H1 (cell line): ENCODE data around the gene SPINT1. TPM values are rescaled to one million over a fixed set of nuclear protein-coding genes. Genes with fewer than 3 reads are reported as not detected.
A peak's percentile ranks its signal among the peaks of the same experiment; 100 is the strongest.

Experiments used
- ASH2L ChIP-seq: fragments of 200-600, 300-600 bp; sonication (generic); IDR thresholded peaks from one replicate; pipeline ENCODE4 v1.7.1; 2017; ENCODE audit warnings: low read length
- CHD2 ChIP-seq: IDR thresholded peaks from 2 replicates; pipeline ENCODE4 v1.6.1; 2012; ENCODE audit warnings: low read length, improper control_type of control experiment
- EGR1 ChIP-seq: IDR thresholded peaks from 2 replicates; pipeline ENCODE4 v1.6.1; 2011; ENCODE audit warnings: low read depth, low read length, borderline replicate concordance
- HDAC2 ChIP-seq, 2 experiments: fragments of 300-600 bp in 1 of 2; sonication (generic) in 1 of 2; IDR thresholded peaks; 2 replicates each; pipeline ENCODE4 v1.6.1; 2011 to 2012; ENCODE audit warnings: low read depth in 2 of 2, low read length in 2 of 2, mild to moderate bottlenecking in 2 of 2, moderate library complexity in 2 of 2, borderline replicate concordance in 1 of 2, inconsistent platforms in 1 of 2
- JUND ChIP-seq: IDR thresholded peaks from 2 replicates; pipeline ENCODE4 v1.6.1; 2011; ENCODE audit warnings: mild to moderate bottlenecking, improper control_type of control experiment, low read length
- KDM4A ChIP-seq: IDR thresholded peaks from one replicate; pipeline ENCODE4 v1.7.1; 2012; ENCODE audit warnings: low read depth, mild to moderate bottlenecking, moderate library complexity, low read length, inconsistent platforms; ENCODE audit not compliant: severe bottlenecking
- KDM5A ChIP-seq: fragments of 200-600 bp; IDR thresholded peaks from 2 replicates; pipeline ENCODE4 v1.7.1; 2012; ENCODE audit warnings: mild to moderate bottlenecking, low read length, inconsistent platforms, mixed read lengths
- PHF8 ChIP-seq: fragments of 200-600 bp; sonication (generic); conservative IDR thresholded peaks from 2 replicates; pipeline ENCODE4 v1.7.1; 2012; ENCODE audit warnings: low read depth, mild to moderate bottlenecking, inconsistent platforms, low read length, moderate library complexity
- POLR2A ChIP-seq, 2 experiments: IDR thresholded peaks; 1 replicate in 1 of 2; 2 replicates in 1 of 2; pipeline ENCODE4 v1.6.1; 2011; ENCODE audit warnings: low read depth in 2 of 2, low read length in 2 of 2, mild to moderate bottlenecking in 2 of 2; ENCODE audit errors: control extremely low read depth in 1 of 2
- RXRA ChIP-seq: IDR thresholded peaks from 2 replicates; pipeline ENCODE4 v1.6.1; 2011; ENCODE audit warnings: low read depth, mild to moderate bottlenecking, low read length, moderate library complexity; ENCODE audit not compliant: insufficient read depth
- TAF1 ChIP-seq: IDR thresholded peaks from 2 replicates; pipeline ENCODE4 v1.6.1; 2011; ENCODE audit warnings: mild to moderate bottlenecking, low read depth, low read length
- TAF7 ChIP-seq: optimal IDR thresholded peaks from 2 replicates; pipeline ENCODE3; 2011; ENCODE audit warnings: low read depth, mild to moderate bottlenecking, inconsistent platforms, low read length, moderate library complexity, borderline replicate concordance
- TBP ChIP-seq: IDR thresholded peaks from 2 replicates; pipeline ENCODE4 v1.6.1; 2011; ENCODE audit warnings: low read depth, low read length, improper control_type of control experiment
- polyA plus RNA-seq, 7 experiments: library from polyadenylated mRNA; depleted of rRNA in 3 of 7; stranded (reverse) in 5 of 7; unstranded in 2 of 7; fragments of >200 nt in 5 of 7; fragments of 200-250 nt in 2 of 7; gene quantifications; 1 replicate in 5 of 7; 2 replicates in 1 of 7; 4 replicates in 1 of 7; pipeline versions ENCODE4 v1.2.1 to v1.2.3, GENCODE V29; 2011 to 2013; ENCODE audit warnings: missing spikeins in 2 of 7, mixed read lengths in 2 of 7
- total RNA-seq: library from RNA; stranded (reverse); fragmentation: NEBNext Ultra II Directional; extraction: Animal tissue kit (Norgen Biotek cat#: 25700); gene quantifications from 2 replicates; pipeline ENCODE4 v1.2.1, GENCODE V29; 2021
- TF ChIP-seq, protein P1 (sequence below): IDR thresholded peaks from 2 replicates; pipeline ENCODE4 v1.6.1; 2012; ENCODE audit warnings: inconsistent platforms
- TF ChIP-seq, protein P2 (sequence below): IDR thresholded peaks from 2 replicates; pipeline ENCODE4 v1.6.1; 2012; ENCODE audit warnings: low read length, inconsistent platforms
- TF ChIP-seq, protein P3 (sequence below): IDR thresholded peaks from 2 replicates; pipeline ENCODE4 v1.6.1; 2012; ENCODE audit warnings: inconsistent platforms

The SPINT1 gene
- total and polyA plus RNA-seq, 2 of the 8 experiments (the other 6 are each of a cell fraction or from before 2014, with no cell fraction given): 117 to 155 TPM

DNA sequence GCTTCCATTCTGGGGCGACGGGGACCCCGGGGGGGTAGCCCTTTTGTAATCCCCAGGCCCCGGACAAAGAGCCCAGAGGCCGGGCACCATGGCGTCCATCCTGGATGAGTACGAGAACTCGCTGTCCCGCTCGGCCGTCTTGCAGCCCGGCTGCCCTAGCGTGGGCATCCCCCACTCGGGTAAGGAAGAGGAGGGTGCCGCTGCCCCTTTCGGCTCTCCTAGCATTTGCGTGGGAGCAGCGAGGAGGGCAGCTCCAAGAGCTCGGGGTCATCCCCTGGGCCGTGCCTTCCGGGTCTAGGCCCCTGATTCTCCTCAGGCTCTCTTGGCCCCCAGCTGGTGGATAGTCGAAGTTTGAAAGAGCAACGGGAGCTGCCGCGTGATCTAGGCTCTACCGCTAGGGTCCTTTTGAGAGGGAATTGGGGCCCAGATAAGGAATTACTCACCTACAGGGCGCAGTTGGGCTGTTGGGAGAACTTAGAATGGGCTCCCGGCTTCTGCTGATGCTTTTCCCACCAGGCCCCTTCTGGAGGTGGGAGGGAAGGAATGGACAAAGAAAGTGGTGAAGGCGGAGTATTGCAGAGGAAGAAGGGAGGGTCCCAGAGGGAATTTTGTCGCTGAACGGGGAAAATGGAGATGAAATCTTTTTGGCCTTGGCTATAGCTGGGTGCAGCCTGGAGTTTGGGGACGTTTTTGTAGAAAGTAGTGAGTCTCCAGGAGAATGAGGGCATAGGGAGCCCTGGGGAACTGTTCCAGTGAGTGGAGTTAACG is 51.0 kb downstream of the SPINT1 start (continued):
- TF ChIP-seq, protein P1, sequence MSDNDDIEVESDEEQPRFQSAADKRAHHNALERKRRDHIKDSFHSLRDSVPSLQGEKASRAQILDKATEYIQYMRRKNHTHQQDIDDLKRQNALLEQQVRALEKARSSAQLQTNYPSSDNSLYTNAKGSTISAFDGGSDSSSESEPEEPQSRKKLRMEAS: peak; percentile 82
- TF ChIP-seq, protein P2, sequence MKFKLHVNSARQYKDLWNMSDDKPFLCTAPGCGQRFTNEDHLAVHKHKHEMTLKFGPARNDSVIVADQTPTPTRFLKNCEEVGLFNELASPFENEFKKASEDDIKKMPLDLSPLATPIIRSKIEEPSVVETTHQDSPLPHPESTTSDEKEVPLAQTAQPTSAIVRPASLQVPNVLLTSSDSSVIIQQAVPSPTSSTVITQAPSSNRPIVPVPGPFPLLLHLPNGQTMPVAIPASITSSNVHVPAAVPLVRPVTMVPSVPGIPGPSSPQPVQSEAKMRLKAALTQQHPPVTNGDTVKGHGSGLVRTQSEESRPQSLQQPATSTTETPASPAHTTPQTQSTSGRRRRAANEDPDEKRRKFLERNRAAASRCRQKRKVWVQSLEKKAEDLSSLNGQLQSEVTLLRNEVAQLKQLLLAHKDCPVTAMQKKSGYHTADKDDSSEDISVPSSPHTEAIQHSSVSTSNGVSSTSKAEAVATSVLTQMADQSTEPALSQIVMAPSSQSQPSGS: 0 out of 2 replicates have a peak, but pooled peaks have one; percentile 37
- TF ChIP-seq ASH2L (peak; percentile 48), CHD2 (peak; percentile 33; the same call in 1 of the 2 replicates), PHF8 (peak; percentile 80), TBP (peak; percentile 33; the same call in 1 of the 2 replicates), EGR1 (no peak), RXRA (no peak), TAF7 (peak; percentile 74), POLR2A (IDR thresholded peaks at IDR 0.05; ENCODE audit: control extremely low read depth in 1 of 2, low read depth in 2 of 2, low read length in 2 of 2) (peak in 1 of 2 experiments; percentile 52), TAF1 (peak; percentile 63; the same call in 1 of the 2 replicates), KDM5A (peak; percentile 53; the same call in 1 of the 2 replicates), KDM4A (peak; percentile 6), JUND (no peak), HDAC2 (IDR thresholded peaks at IDR 0.05; ENCODE audit: borderline replicate concordance in 1 of 2, low read depth in 2 of 2, low read length in 2 of 2) (peak in 1 of 2 experiments; percentile 76; a peak in 1 of 4 replicates)
- TF ChIP-seq, protein P3, sequence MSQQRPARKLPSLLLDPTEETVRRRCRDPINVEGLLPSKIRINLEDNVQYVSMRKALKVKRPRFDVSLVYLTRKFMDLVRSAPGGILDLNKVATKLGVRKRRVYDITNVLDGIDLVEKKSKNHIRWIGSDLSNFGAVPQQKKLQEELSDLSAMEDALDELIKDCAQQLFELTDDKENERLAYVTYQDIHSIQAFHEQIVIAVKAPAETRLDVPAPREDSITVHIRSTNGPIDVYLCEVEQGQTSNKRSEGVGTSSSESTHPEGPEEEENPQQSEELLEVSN: peak; percentile 65
- TF ChIP-seq, all 59 proteins: peak for 18
